ENCODE data around the gene UBN1. TPM values are rescaled to one million over a fixed set of nuclear protein-coding genes. Genes with fewer than 3 reads are reported as not detected.

The UBN1 gene
- total and polyA plus RNA-seq, 4 donors: 7.3 to 19.7 (median 14.2) TPM

GRCh38 chr16:4859190-4859899 lies 12.1 kb downstream of the UBN1 start:
- no peak for DNase-seq (ENCODE audit: low spot score)
- H3K9me3 ChIP-seq (ENCODE audit: control insufficient read depth in 4 of 4, low read length in 3 of 4): no peaks in the 10 kb centered on the region
- H3K27ac ChIP-seq (ENCODE audit: low read depth in 1 of 2, low read length in 2 of 2): no peak overlapping the region
- no peak overlapping the region for H3K9ac ChIP-seq (ENCODE audit: low read depth in 1 of 2, low read length in 2 of 2)
- peaks cover 11 to 59% (median 46%) of the 10 kb centered on the region in 4 donors for H3K36me3 ChIP-seq (ENCODE audit: control insufficient read depth in 4 of 4, insufficient read depth in 3 of 4, low read depth in 1 of 4, low read length in 3 of 4)
- no peaks in the 10 kb centered on the region for H3K27me3 ChIP-seq (ENCODE audit: control insufficient read depth in 4 of 4, insufficient read depth in 4 of 4, low read length in 3 of 4)
- 89% methylated on average over 17 of the region's 17 CpGs for WGBS
- TF ChIP-seq HNF4G (IDR thresholded peaks at IDR 0.05): no peak
- no peak for TF ChIP-seq NR2F2 (IDR thresholded peaks at IDR 0.05)
- TF ChIP-seq FOXA1 (IDR thresholded peaks at IDR 0.05): no peak
- TF ChIP-seq FOXA2 (IDR thresholded peaks at IDR 0.05): no peak
- no peak for TF ChIP-seq SP1 (IDR thresholded peaks at IDR 0.05)
- no peak for TF ChIP-seq HNF4A (conservative IDR thresholded peaks at IDR 0.05)
- TF ChIP-seq YY1 (IDR thresholded peaks at IDR 0.05): no peak
- no peak for TF ChIP-seq EGR1 (IDR thresholded peaks at IDR 0.05; ENCODE audit: low read depth in 2 of 2)
- TF ChIP-seq ATF3 (IDR thresholded peaks at IDR 0.05): no peak
- TF ChIP-seq ZBTB33 (IDR thresholded peaks at IDR 0.05): no peak
- no peak for TF ChIP-seq RXRA (IDR thresholded peaks at IDR 0.05)
- TF ChIP-seq RAD21 (IDR thresholded peaks at IDR 0.05): no peak
- TF ChIP-seq MAX (IDR thresholded peaks at IDR 0.05): no peak
- TF ChIP-seq TAF1 (conservative IDR thresholded peaks at IDR 0.05): no peak
- peaks cover 3 to 16% (median 7%) of the 10 kb centered on the region in 4 donors for H3K4me1 ChIP-seq (ENCODE audit: control insufficient read depth in 4 of 4, insufficient read depth in 4 of 4, low read length in 3 of 4)
- no peak overlapping the region for H3K4me3 ChIP-seq (ENCODE audit: low read depth in 1 of 3, low read length in 3 of 3)

GRCh38 chr16:4859900-4860255 lies 12.6 kb downstream of the UBN1 start:
- H3K9me3 ChIP-seq (ENCODE audit: control insufficient read depth in 4 of 4, low read length in 3 of 4): no peaks in the 10 kb centered on the region
- DNase-seq (ENCODE audit: low spot score): no peak
- peaks cover 3 to 16% (median 7%) of the 10 kb centered on the region in 4 donors for H3K4me1 ChIP-seq (ENCODE audit: control insufficient read depth in 4 of 4, insufficient read depth in 4 of 4, low read length in 3 of 4)
- TF ChIP-seq EGR1 (IDR thresholded peaks at IDR 0.05; ENCODE audit: low read depth in 2 of 2): no peak
- no peak for TF ChIP-seq ZBTB33 (IDR thresholded peaks at IDR 0.05)
- no peak for TF ChIP-seq RXRA (IDR thresholded peaks at IDR 0.05)
- no peak for TF ChIP-seq YY1 (IDR thresholded peaks at IDR 0.05)
- no peak for TF ChIP-seq TAF1 (conservative IDR thresholded peaks at IDR 0.05)
- H3K36me3 ChIP-seq (ENCODE audit: control insufficient read depth in 4 of 4, insufficient read depth in 3 of 4, low read depth in 1 of 4, low read length in 3 of 4): peaks cover 11 to 60% (median 47%) of the 10 kb centered on the region in 4 donors
- H3K27ac ChIP-seq (ENCODE audit: low read depth in 1 of 2, low read length in 2 of 2): no peak overlapping the region
- no peaks in the 10 kb centered on the region for H3K27me3 ChIP-seq (ENCODE audit: control insufficient read depth in 4 of 4, insufficient read depth in 4 of 4, low read length in 3 of 4)
- H3K4me3 ChIP-seq (ENCODE audit: low read depth in 1 of 3, low read length in 3 of 3): no peak overlapping the region
- WGBS: 91% methylated on average over 10 of the region's 10 CpGs
- H3K9ac ChIP-seq (ENCODE audit: low read depth in 1 of 2, low read length in 2 of 2): no peak overlapping the region

All from liver (tissue), 9 donors.